ENCODE measurements around the gene CCNF. TPM values are rescaled to one million over a fixed set of nuclear protein-coding genes. Genes with fewer than 3 reads are reported as not detected.

Gene CCNF
- total and polyA plus RNA-seq, 10 of the 15 experiments (the other 5 are each of a cell fraction or from before 2014, with no cell fraction given) = 4.0 to 63.2 (median 27.5) TPM

GRCh38 chr16:2482708-2483534, 53.7 kb downstream of the CCNF start:
- in situ Hi-C loops (cut with MboI) = no loop called here
- ATAC-seq = no peak
- H3K79me2 ChIP-seq (ENCODE audit: control insufficient read depth, insufficient read depth, low read length) = no peaks in the 10 kb centered on the region

More at GRCh38 chr16:2482708-2483534, 53.7 kb downstream of the CCNF start:
- POLR2A ChIA-PET = interaction anchor here (1.2 kb wide), 1 partner anchor 53 kb away, joined by 3 read pairs; the partner anchor contains the start of gene CCNF
- no peaks in the 10 kb centered on the region for H3K27me3 ChIP-seq (replicated peaks in 1 of 2; ENCODE audit: control insufficient read depth in 2 of 2, insufficient read depth in 2 of 2, low read length in 1 of 2)
- H3K9me3 ChIP-seq (replicated peaks; ENCODE audit: control insufficient read depth, insufficient read depth, low read length) = no peaks in the 10 kb centered on the region
- no peak overlapping the region for H3K4me3 ChIP-seq
- no peak for FAIRE-seq
- CTCF ChIA-PET = interaction anchor here (1.5 kb wide), 1 partner anchor 14 kb away, joined by 4 read pairs; no protein-coding TSS in a partner anchor
- 77% methylated on average over 32 of the region's 32 CpGs for WGBS (ENCODE audit: insufficient coverage, insufficient replicate concordance, low lambda C conversion rate, missing lambda C conversion rate)
- TF ChIP-seq ZBTB33 (IDR thresholded peaks at IDR 0.05) (no peak), RCOR1 (conservative IDR thresholded peaks at IDR 0.05; ENCODE audit: low read depth, low read length) (no peak), ZNF622 (IDR thresholded peaks at IDR 0.05) (no peak), TBL1XR1 (IDR thresholded peaks at IDR 0.05; ENCODE audit: low read depth, low read length) (no peak), PBX3 (IDR thresholded peaks at IDR 0.05; ENCODE audit: insufficient replicate concordance, low read depth, low read length) (no peak), CHD1 (IDR thresholded peaks at IDR 0.05; ENCODE audit: low read depth, low read length) (no peak), NFYB (IDR thresholded peaks at IDR 0.05; ENCODE audit: insufficient read depth, low read depth, low read length) (no peak), ATF3 (IDR thresholded peaks at IDR 0.05; ENCODE audit: borderline replicate concordance, extremely low read depth, low read depth, low read length) (no peak), TCF7 (IDR thresholded peaks at IDR 0.05; ENCODE audit: borderline replicate concordance) (no peak), TCF12 (IDR thresholded peaks at IDR 0.05; ENCODE audit: low read depth, low read length) (no peak), RFX5 (IDR thresholded peaks at IDR 0.05; ENCODE audit: low read depth, low read length) (no peak), CEBPB (IDR thresholded peaks at IDR 0.05; ENCODE audit: borderline replicate concordance in 1 of 2, low read depth in 2 of 2, low read length in 2 of 2) (no peak), BCL11A (IDR thresholded peaks at IDR 0.05; ENCODE audit: low read depth, low read length) (no peak), TCF3 (IDR thresholded peaks at IDR 0.05; ENCODE audit: borderline replicate concordance, insufficient read depth, low read depth, low read length) (no peak), RAD21 (IDR thresholded peaks at IDR 0.05; ENCODE audit: insufficient read depth, low read depth, low read length) (no peak)
- SMC1A ChIA-PET (ENCODE audit: uncharacterized antibody, unreplicated experiment) = no interaction called here
- H2AFZ ChIP-seq (ENCODE audit: control insufficient read depth, low read depth, low read length) = no peak overlapping the region
- no peak for DNase-seq (ENCODE audit: low read depth, low spot score)
- H3K27ac ChIP-seq (ENCODE audit: control insufficient read depth, insufficient read depth) = no peak overlapping the region
- no peak overlapping the region for H3K9ac ChIP-seq (ENCODE audit: control insufficient read depth, insufficient read depth, low read length)
- H3K36me3 ChIP-seq (ENCODE audit: control insufficient read depth in 2 of 2, insufficient read depth in 2 of 2, low read length in 1 of 2) = no peaks in the 10 kb centered on the region
- intact Hi-C loops (cut with micrococcal nuclease; ENCODE audit: unreplicated experiment) = no loop called here
- BruUV-seq (replicated peaks) = no TSS peak
- peaks cover 15% of the 10 kb centered on the region for H3K4me1 ChIP-seq (ENCODE audit: control insufficient read depth, insufficient read depth, low read length)
- RAD21 ChIA-PET (ENCODE audit: unreplicated experiment) = no interaction called here
- no peak overlapping the region for H3K4me2 ChIP-seq (ENCODE audit: control insufficient read depth, insufficient read depth)
- no peaks in the 10 kb centered on the region for H4K20me1 ChIP-seq (ENCODE audit: control insufficient read depth, insufficient read depth)
